HepG2 (cell line): ENCODE data around the gene MCM10. TPM values are rescaled to one million over a fixed set of nuclear protein-coding genes. Genes with fewer than 3 reads are reported as not detected.
A peak's percentile ranks its signal among the peaks of the same experiment; 100 is the strongest.

Experiments
- ATAC-seq: fragments of 200-7000 bp; cut with Tn5 transposase; 3 replicates; pipeline ENCODE4 v1.9.1; 2020; ENCODE audit warnings: mild to moderate bottlenecking, moderate library complexity
- BruUV-seq: library from RNA; stranded (reverse); fragments of 400-500 nt; replicated peaks from 2 replicates; lab custom pipeline; 2021; lab: Mats Ljungman, UMichigan
- CTCF ChIA-PET: fragments of 300-600 bp; formaldehyde crosslinking; extraction: SDS; loops from one replicate; lab custom pipeline; 2021; ENCODE audit warnings: low total read pairs, inconsistent platforms, low intra/inter-chr PET ratio; lab: Yijun Ruan, JAX
- POLR2A ChIA-PET: fragments of 350-600 bp; sonication (Branson Sonifier 250); formaldehyde crosslinking; loops from one replicate; lab custom pipeline; 2020; ENCODE audit warnings: antibody characterized with exemption, inconsistent platforms; lab: Yijun Ruan, JAX
- DNase-seq: peaks from one replicate; pipeline ENCODE4 v3.0.0-alpha.2; 2015; ENCODE audit warnings: low spot score
- FAIRE-seq: peaks from 3 replicates; lab custom pipeline; 2011; peaks lifted over from hg19 to GRCh38; lab: Jason Lieb, UNC
- H2AFZ ChIP-seq: one replicate; pipeline ENCODE4 v1.6.1; 2011; ENCODE audit warnings: low read length, inconsistent platforms
- H3K27ac ChIP-seq: fragments of 300-600 bp; 3 replicates; pipeline ENCODE4 v1.8.0; 2011; ENCODE audit warnings: mixed run types, mild to moderate bottlenecking, mixed read lengths, low read length, inconsistent platforms; ENCODE audit not compliant: insufficient read depth; ENCODE audit errors: extremely low read length
- H3K27me3 ChIP-seq, 2 experiments: fragments of 200-600 bp in 1 of 2; 2 replicates in 1 of 2; 3 replicates in 1 of 2; pipeline versions ENCODE4 v1.6.0 to v1.8.0; 2011; ENCODE audit warnings: low read length in 2 of 2, mild to moderate bottlenecking in 2 of 2, moderate library complexity in 2 of 2, inconsistent platforms in 1 of 2; ENCODE audit not compliant: insufficient read depth in 2 of 2, control insufficient read depth in 1 of 2
- H3K36me3 ChIP-seq, 2 experiments: fragments of 200-600 bp in 1 of 2; replicated peaks in 1 of 2; 2 replicates in 1 of 2; 3 replicates in 1 of 2; pipeline versions ENCODE4 v1.5.1 to v1.8.0; 2011; ENCODE audit warnings: low read length in 2 of 2, inconsistent platforms in 1 of 2; ENCODE audit not compliant: insufficient read depth in 2 of 2, control insufficient read depth in 1 of 2
- H3K4me1 ChIP-seq: 2 replicates; pipeline ENCODE4 v1.5.1; 2012; ENCODE audit warnings: low read length, inconsistent platforms; ENCODE audit not compliant: insufficient read depth
- H3K4me2 ChIP-seq: 2 replicates; pipeline ENCODE4 v1.6.0; 2011; ENCODE audit warnings: low read depth, low read length, inconsistent platforms
- H3K4me3 ChIP-seq, 3 experiments: fragments of 200-600 bp in 1 of 3; sonication (generic), shearing (Covaris generic) in 1 of 3; replicated peaks in 1 of 3; 2 replicates each; pipeline ENCODE4 v1.5.1; 2011 to 2016; ENCODE audit warnings: low read length in 3 of 3, inconsistent platforms in 2 of 3, low read depth in 2 of 3, mild to moderate bottlenecking in 2 of 3, control low read depth in 1 of 3, mixed read lengths in 1 of 3; ENCODE audit not compliant: insufficient read depth in 1 of 3
- H3K79me2 ChIP-seq: one replicate; pipeline ENCODE4 v1.6.1; 2011; ENCODE audit warnings: low read length, inconsistent platforms; ENCODE audit not compliant: insufficient read depth
- H3K9ac ChIP-seq: 2 replicates; pipeline ENCODE4 v1.6.0; 2011; ENCODE audit warnings: mild to moderate bottlenecking, low read depth, low read length, inconsistent platforms; ENCODE audit not compliant: insufficient read depth
- H3K9me3 ChIP-seq: 2 replicates; pipeline ENCODE4 v1.5.1; 2012; ENCODE audit warnings: mild to moderate bottlenecking, low read length
- H4K20me1 ChIP-seq: 2 replicates; pipeline ENCODE4 v1.6.0; 2011; ENCODE audit warnings: inconsistent platforms, mild to moderate bottlenecking, low read length, moderate library complexity; ENCODE audit not compliant: insufficient read depth
- CEBPB ChIP-seq: IDR thresholded peaks from 2 replicates; pipeline ENCODE4 v1.6.1; 2011; ENCODE audit warnings: low read depth, low read length, improper control_type of control experiment, borderline replicate concordance
- KAT2B ChIP-seq: fragments of 150-350 bp; IDR thresholded peaks from 2 replicates; pipeline ENCODE4 v1.6.1; 2014; ENCODE audit warnings: low read depth, low read length, borderline replicate concordance
- KLF15 ChIP-seq: sonication (generic); formaldehyde crosslinking; IDR thresholded peaks from 2 replicates; pipeline ENCODE4 v1.8.1; 2023; ENCODE audit warnings: borderline replicate concordance, mild to moderate bottlenecking, inconsistent platforms, missing genetic modification reagents, mixed read lengths
- SNAI1 ChIP-seq: sonication (generic); formaldehyde crosslinking; IDR thresholded peaks from 2 replicates; pipeline ENCODE4 v1.5.0; 2020; ENCODE audit warnings: mild to moderate bottlenecking, missing genetic modification reagents, borderline replicate concordance
- WGBS: methylation state at CpG from one replicate; pipeline ENCODE4 v1.1.6; 2017; ENCODE audit warnings: low lambda C conversion rate; 5-methylcytosine and 5-hydroxymethylcytosine counted together
- in situ Hi-C: cut with HindIII; loops from 2 replicates; pipeline ENCODE4 v1.10.0; 2017; ENCODE audit warnings: low pct_unique_long_range_greater_than_20kb; ENCODE audit not compliant: extremely low pct_ligation_motif_present
- intact Hi-C: fragments of 100-400 bp; cut with micrococcal nuclease; formaldehyde crosslinking; loops from one replicate; pipeline ENCODE4 v1.10.0; 2022; ENCODE audit not compliant: unreplicated experiment
- polyA plus RNA-seq, 8 experiments: library from polyadenylated mRNA; depleted of rRNA in 3 of 8; stranded (reverse) in 7 of 8; unstranded in 1 of 8; fragments of >200 nt; fragmentation: Illumina TruSeq in 4 of 8; extraction: Trizol in 4 of 8; gene quantifications; 2 replicates each; pipeline versions ENCODE4 v1.2.1 to v1.2.3, GENCODE V29; 2011 to 2016; ENCODE audit warnings: low read depth in 4 of 8, missing spikeins in 1 of 8, mixed read lengths in 1 of 8; ENCODE audit not compliant: insufficient read depth in 1 of 8
- total RNA-seq, 5 experiments: library from RNA; depleted of rRNA; stranded (reverse); fragments of >200 nt; fragmentation: Illumina TruSeq; extraction: Trizol; gene quantifications; 2 replicates each; pipeline ENCODE4 v1.2.3, GENCODE V29; 2016; ENCODE audit warnings: low read depth in 1 of 5

Gene MCM10
- total and polyA plus RNA-seq, 2 of the 13 experiments (the other 11 are each of a cell fraction or from before 2014, with no cell fraction given), result 2.8 to 31.3 TPM

GRCh38 chr10:13191362-13191761 is 30.0 kb downstream of the MCM10 start:
- no peaks in the 10 kb centered on the region for H3K27me3 ChIP-seq
- H3K27ac ChIP-seq, result no peak overlapping the region
- ChIA-PET POLR2A (no interaction called here), CTCF (no interaction called here)
- in situ Hi-C loops, result no loop called here
- ATAC-seq, result no peak
- no peak for FAIRE-seq
- no peaks in the 10 kb centered on the region for H3K79me2 ChIP-seq
- H2AFZ ChIP-seq, result no peak overlapping the region
- no peak overlapping the region for H3K9ac ChIP-seq
- no peak overlapping the region for H3K4me3 ChIP-seq
- H3K36me3 ChIP-seq, result peaks cover 9 to 53% of the 10 kb centered on the region in 2 experiments
- no peak overlapping the region for H3K4me2 ChIP-seq
- no peaks in the 10 kb centered on the region for H3K9me3 ChIP-seq
- no peak for DNase-seq
- intact Hi-C loops, result no loop called here
- H4K20me1 ChIP-seq, result no peaks in the 10 kb centered on the region
- no peaks in the 10 kb centered on the region for H3K4me1 ChIP-seq
- TF ChIP-seq KAT2B (no peak), SNAI1 (CRISPR knock-in tag) (no peak)
- BruUV-seq, result no TSS peak
- over 99% methylated on average over 5 of the region's 5 CpGs for WGBS

GRCh38 chr10:13193637-13194036 is 32.3 kb downstream of the MCM10 start:
- FAIRE-seq (no peak), ATAC-seq (no peak), DNase-seq (no peak)
- H3K9me3 ChIP-seq, result no peaks in the 10 kb centered on the region
- H3K9ac ChIP-seq, result no peak overlapping the region
- intact Hi-C loops, result no loop called here
- H3K4me1 ChIP-seq, result no peaks in the 10 kb centered on the region
- in situ Hi-C loops, result no loop called here
- no peaks in the 10 kb centered on the region for H4K20me1 ChIP-seq
- peak; percentile 57; the same call in 1 of the 2 replicates for TF ChIP-seq CEBPB
- TF ChIP-seq KLF15 (CRISPR knock-in tag), result no peak
- no peaks in the 10 kb centered on the region for H3K27me3 ChIP-seq
- peaks cover 9 to 53% of the 10 kb centered on the region in 2 experiments for H3K36me3 ChIP-seq
- 96% methylated on average over 7 of the region's 7 CpGs for WGBS
- ChIA-PET CTCF (no interaction called here), POLR2A (no interaction called here)
- H2AFZ ChIP-seq, result no peak overlapping the region
- H3K4me2 ChIP-seq, result no peak overlapping the region
- no TSS peak for BruUV-seq
- no peaks in the 10 kb centered on the region for H3K79me2 ChIP-seq
- no peak overlapping the region for H3K27ac ChIP-seq
- H3K4me3 ChIP-seq, result no peak overlapping the region
